Body of pancreas (tissue), 4 donors: ENCODE results near the gene OSBPL10.

Source experiments
- POLR2A ChIP-seq, 3 donors: fragments of 450-650 bp; IDR thresholded peaks; one replicate each; pipeline ENCODE4 v1.6.1; 2016; ENCODE audit warnings: antibody characterized with exemption in 3 of 3, mild to moderate bottlenecking in 2 of 3
- TF ChIP-seq, protein P1 (sequence below), 7 experiments: fragments of 450-650 bp in 4 of 7; fragments of 200-600 bp in 3 of 7; sonication (generic) in 3 of 7; IDR thresholded peaks; one replicate each; pipeline ENCODE4 v1.5.1; 2016 to 2019; ENCODE audit warnings: antibody characterized with exemption in 7 of 7

DNA sequence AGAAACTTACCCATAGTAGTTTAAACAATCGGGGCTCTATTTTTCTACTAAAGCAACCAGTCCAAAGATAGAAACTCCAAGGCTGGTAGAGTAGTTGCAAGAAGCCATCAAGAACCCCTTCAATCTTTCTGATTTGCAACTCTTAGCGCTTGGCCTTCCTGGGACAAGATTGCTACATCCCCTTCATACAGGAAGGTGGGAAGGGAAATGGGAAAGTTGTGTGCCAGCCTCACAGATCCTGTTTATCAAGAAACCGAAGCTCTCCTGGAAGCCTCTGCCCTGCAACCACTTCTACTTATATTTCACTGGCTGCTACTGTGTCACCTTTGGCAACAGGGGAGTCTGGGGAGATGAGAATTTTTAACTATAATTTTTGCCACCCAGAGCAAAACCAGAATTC, 46.2 kb downstream of the OSBPL10 start:
- TF ChIP-seq, protein P1, sequence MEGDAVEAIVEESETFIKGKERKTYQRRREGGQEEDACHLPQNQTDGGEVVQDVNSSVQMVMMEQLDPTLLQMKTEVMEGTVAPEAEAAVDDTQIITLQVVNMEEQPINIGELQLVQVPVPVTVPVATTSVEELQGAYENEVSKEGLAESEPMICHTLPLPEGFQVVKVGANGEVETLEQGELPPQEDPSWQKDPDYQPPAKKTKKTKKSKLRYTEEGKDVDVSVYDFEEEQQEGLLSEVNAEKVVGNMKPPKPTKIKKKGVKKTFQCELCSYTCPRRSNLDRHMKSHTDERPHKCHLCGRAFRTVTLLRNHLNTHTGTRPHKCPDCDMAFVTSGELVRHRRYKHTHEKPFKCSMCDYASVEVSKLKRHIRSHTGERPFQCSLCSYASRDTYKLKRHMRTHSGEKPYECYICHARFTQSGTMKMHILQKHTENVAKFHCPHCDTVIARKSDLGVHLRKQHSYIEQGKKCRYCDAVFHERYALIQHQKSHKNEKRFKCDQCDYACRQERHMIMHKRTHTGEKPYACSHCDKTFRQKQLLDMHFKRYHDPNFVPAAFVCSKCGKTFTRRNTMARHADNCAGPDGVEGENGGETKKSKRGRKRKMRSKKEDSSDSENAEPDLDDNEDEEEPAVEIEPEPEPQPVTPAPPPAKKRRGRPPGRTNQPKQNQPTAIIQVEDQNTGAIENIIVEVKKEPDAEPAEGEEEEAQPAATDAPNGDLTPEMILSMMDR (IDR thresholded peaks at IDR 0.05) = no peak
- TF ChIP-seq POLR2A (IDR thresholded peaks at IDR 0.05) = no peak
